ENCODE data around the gene RASGRF1. TPM values are rescaled to one million over a fixed set of nuclear protein-coding genes. Genes with fewer than 3 reads are reported as not detected.

The RASGRF1 gene
- total RNA-seq, 1 experiment from 2014 or later: 1.1 TPM

DNA sequence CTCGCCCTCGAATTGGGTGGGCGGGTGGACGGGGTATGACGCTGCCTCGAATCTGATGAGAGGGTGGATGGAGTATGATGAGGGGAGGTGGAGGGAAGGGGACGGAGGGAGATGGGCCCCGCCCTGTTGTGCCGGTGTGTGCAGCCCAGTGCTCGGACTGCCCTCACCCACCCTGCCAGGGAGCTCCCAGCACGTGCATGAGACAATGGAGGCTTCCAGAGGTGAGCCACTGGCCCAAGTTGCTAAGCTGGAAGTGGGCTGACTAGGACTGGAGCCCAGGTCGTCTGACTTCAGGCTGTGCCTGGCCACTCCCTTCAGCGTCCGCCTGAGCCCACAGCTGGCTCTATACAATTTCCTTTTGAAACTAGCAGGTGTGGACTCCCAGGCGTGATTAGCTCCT lies 98.7 kb downstream of the RASGRF1 start:
- no peak overlapping the region for H3K27ac ChIP-seq
- DNase-seq: peak in 1 of 2 experiments; percentile 42
- H3K27me3 ChIP-seq: no peaks in the 10 kb centered on the region
- peaks cover 28% of the 10 kb centered on the region for H3K4me1 ChIP-seq
- no peaks in the 10 kb centered on the region for H3K36me3 ChIP-seq
- H3K4me3 ChIP-seq: no peak overlapping the region
- no peaks in the 10 kb centered on the region for H3K9me3 ChIP-seq (replicated peaks)

DNA sequence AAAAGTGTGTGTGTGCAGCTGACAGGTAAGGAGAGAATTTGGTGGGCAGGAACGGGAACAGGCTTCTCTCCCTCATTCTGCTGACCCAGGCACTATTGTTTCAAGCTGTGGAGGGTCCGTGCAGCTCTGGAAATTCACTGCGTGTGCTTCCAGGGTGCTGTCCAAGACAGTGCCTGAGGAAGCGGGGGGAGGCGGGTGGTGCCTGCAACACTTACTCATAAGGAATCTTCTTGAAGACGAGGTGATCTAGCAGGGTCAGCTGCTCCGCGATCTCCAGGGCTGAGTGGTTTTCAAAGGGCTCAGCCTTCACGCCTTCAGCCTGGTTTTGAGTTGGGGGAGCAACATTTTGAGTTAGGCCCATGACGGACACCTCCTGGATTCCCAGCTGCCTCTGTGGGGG lies 99.1 kb downstream of the RASGRF1 start:
- Histone ChIP-seq H3K9me3 (replicated peaks) (no peaks in the 10 kb centered on the region), H3K27ac (no peak overlapping the region), H3K4me3 (no peak overlapping the region), H3K36me3 (no peaks in the 10 kb centered on the region), H3K27me3 (no peaks in the 10 kb centered on the region), H3K4me1 (peaks cover 28% of the 10 kb centered on the region)
- no peak for DNase-seq

DNA sequence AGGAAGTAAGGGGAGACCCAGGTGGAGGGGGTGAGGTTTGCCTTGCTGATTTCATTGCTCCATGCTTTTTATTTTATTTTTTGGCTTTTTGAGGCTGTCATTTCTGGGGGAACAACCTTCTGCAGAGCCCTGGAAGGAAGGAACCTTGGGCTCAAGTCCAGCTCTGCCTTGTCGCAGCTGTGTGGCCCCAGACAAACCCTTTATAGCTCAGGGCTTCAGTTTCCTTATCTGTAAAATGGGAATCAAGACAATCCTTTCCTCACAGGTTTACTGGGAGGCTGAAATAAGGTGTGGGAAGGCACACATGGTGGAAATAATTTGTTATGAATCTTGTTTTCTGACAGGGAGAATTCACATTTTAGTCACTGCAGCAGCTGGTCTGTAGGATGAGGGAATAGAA lies 100.3 kb downstream of the RASGRF1 start:
- no peak overlapping the region for H3K4me3 ChIP-seq
- DNase-seq: no peak
- H3K36me3 ChIP-seq: no peaks in the 10 kb centered on the region
- H3K27ac ChIP-seq: no peak overlapping the region
- H3K9me3 ChIP-seq (replicated peaks): no peaks in the 10 kb centered on the region
- H3K27me3 ChIP-seq: no peaks in the 10 kb centered on the region
- H3K4me1 ChIP-seq: peaks cover 28% of the 10 kb centered on the region

DNA sequence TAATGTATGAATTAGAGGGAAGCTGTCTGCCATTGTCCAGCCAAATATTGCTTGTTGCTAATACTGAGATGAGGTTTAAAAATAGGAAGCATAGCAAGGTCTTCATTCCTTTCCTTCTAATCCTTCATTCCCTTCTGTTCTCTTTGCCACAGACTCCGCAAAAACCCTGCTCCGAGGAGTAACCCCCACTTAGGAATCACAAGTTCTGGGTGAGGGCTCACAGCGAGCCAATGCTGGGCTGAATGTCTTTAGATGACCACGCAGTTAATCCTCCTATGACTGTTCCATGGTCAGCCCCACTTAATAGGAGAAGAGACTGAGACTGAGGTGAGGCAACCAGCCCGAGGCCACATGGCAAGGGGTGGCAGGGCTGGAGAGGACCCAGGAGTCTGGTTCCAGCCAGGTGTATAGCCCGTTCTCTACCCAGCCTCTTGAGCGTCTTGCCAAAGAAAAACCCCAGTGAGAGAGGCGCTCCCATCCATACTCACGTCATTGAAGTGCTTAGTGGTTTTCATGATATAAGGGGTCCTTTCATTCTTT lies 100.8 kb downstream of the RASGRF1 start:
- H3K4me1 ChIP-seq: peaks cover 28% of the 10 kb centered on the region
- H3K27me3 ChIP-seq: no peaks in the 10 kb centered on the region
- no peak for DNase-seq
- H3K9me3 ChIP-seq (replicated peaks): no peaks in the 10 kb centered on the region
- H3K4me3 ChIP-seq: no peak overlapping the region
- no peak overlapping the region for H3K27ac ChIP-seq
- H3K36me3 ChIP-seq: no peaks in the 10 kb centered on the region

DNA sequence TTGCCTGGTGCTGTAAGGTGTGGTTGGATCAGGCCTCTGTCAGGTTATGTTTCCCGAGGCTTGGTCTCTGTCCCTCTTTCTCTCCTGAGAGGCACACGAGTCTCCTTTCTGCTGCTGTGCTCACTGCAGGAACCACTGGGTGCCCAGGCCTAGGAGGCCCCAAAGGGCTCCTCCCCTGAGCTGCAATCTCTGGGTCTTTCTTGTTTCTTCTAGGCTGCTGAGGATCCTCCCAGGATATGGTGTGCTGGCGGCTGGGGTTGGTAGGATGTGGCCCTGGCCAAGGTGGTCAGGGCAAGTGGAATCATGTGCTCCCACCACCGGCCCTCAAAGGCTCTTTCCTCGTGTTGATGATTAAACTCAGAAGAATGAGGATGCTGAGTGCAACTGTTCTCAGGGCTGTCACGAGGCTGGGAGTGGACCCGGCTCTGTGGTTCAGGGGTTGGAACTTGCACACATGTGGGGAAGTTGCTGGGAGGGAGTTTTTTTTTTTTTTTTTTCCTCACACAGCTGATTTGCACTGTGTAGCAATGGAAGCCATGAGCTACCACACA lies 102.1 kb downstream of the RASGRF1 start:
- Histone ChIP-seq H3K4me1 (peaks cover 28% of the 10 kb centered on the region), H3K36me3 (no peaks in the 10 kb centered on the region), H3K27ac (peak overlapping the region; percentile 43), H3K4me3 (no peak overlapping the region), H3K27me3 (no peaks in the 10 kb centered on the region), H3K9me3 (replicated peaks) (no peaks in the 10 kb centered on the region)
- peak; percentile 71 to 77 for DNase-seq

DNA sequence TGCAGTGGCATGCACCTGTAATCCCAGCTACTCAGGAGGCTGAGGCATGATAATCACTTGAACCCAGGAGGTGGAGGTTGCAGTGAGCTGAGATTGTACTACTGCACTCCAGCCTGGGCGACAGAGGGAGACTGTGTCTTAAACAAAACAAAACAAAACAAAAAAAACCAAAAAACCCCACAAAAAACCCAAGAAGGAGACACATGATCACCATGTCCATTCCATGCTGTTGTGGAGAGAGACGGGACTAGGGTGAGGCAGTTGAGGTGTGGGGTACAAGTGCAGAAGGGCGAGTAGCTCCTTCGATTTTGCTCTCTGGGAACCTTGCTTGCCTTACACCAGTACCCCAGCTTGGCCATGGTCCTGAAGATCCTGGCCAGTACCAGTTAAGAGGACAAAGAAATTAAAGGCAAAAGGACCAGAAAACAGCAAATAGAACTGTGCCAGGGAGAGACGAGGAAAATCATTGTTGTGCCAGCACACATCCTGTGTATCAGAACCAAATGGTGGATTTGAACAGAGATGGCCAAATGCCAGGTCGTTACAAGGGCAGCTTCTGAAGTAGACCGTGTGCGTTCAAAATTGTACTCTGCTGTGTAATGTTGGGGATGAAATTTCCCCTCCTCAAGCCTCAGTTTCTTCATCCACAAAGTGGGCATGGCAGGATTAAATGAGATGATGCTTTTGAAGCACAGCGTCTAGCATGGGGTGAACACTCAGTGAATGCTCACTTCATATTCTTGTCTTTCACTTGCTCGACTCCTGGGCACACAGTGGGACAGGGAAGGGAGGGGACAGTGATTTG lies 102.8 kb downstream of the RASGRF1 start:
- no peaks in the 10 kb centered on the region for H3K27me3 ChIP-seq
- no peak overlapping the region for H3K4me3 ChIP-seq
- peaks cover 28% of the 10 kb centered on the region for H3K4me1 ChIP-seq
- H3K9me3 ChIP-seq (replicated peaks): no peaks in the 10 kb centered on the region
- H3K36me3 ChIP-seq: no peaks in the 10 kb centered on the region
- no peak for DNase-seq
- peak overlapping the region; percentile 43 for H3K27ac ChIP-seq

DNA sequence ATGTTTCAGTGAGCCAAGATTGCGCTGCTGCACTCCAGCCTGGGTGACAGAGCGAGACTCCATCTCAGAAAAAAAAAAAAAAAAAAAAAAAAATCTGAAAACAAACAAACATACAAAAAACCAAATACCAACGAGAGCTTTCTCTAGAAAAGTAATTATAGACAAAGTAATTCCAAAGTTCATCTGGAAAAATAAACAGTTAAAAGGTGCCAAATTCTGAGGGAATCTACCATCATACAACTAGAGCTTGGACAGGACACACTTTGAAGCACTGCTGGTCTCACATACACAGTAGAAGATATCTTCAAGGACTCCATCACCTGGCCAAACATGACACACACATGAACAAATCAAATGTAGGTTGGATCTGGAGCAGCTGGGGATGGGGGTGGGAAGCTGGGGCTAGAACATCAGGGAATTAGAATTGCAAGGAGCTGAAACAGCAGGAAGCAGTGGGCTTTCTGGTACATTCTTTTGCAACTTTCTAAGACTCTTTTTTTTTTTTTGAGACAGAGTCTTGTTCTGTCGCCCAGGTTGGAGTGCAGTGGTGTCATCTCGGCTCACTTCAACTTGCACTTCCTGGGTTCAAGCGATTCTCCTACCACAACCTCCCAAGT lies 104.6 kb downstream of the RASGRF1 start:
- H3K9me3 ChIP-seq (replicated peaks): no peaks in the 10 kb centered on the region
- no peaks in the 10 kb centered on the region for H3K36me3 ChIP-seq
- no peak overlapping the region for H3K4me3 ChIP-seq
- no peak overlapping the region for H3K27ac ChIP-seq
- H3K27me3 ChIP-seq: no peaks in the 10 kb centered on the region
- H3K4me1 ChIP-seq: peaks cover 29% of the 10 kb centered on the region
- no peak for DNase-seq

DNA sequence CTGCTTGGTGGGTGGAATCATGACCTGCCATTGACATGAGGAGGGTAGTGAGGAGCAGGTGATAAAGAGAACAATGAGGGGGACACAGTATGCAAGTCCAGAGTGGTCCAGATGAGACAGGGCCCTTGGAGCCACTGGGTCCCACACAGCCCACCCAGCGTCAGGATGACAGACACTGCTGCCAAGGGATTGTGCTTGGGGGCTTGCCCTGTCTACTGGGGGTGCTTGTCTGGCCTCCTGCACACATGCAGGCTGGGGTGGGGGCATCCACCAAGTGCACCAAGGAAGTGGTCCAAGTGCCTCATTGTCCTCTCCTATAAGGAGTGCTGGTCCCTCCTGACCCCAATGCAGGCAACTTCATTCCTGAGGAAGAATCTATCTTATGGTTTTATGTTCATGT lies 106.5 kb downstream of the RASGRF1 start:
- H3K27ac ChIP-seq: no peak overlapping the region
- DNase-seq: no peak
- no peaks in the 10 kb centered on the region for H3K9me3 ChIP-seq (replicated peaks)
- peaks cover 18% of the 10 kb centered on the region for H3K4me1 ChIP-seq
- H3K36me3 ChIP-seq: no peaks in the 10 kb centered on the region
- no peak overlapping the region for H3K4me3 ChIP-seq
- H3K27me3 ChIP-seq: no peaks in the 10 kb centered on the region

DNA sequence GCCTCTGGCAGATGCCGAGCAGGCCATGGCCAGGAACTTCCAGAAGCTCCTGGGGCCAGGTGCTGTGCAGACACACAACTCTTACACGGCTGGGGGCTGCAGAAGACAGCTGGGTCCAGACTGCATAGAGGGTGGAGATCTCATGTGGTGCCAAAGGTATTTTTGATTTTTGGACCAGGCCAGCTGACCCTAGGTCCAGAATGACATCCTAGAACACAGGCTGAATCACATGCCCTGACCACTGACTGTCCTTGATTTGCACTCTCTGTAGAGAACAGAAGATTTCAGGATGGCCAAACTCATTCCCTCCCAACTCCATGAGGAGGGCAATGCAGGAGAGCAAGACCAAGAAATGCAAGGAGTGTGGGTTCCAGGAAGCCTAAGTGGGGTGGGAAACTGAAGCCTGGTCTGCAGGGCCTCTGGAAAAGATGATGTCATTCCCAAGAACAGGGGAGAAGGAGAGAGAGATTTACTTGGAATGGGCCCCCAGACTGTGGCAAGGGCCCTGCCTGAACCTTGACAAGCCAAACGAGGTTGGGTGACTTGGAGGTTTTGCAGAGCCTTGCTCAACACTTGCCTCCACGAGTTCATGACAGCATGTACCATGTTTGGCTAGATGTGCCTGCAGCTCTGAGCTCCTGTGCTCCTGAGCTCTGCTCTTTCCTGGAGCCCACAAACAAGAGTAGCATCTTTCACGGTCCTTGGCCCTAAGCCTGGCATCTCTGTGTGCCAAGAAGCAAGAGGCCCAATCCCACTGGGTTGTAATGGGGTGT lies 107.2 kb downstream of the RASGRF1 start:
- no peaks in the 10 kb centered on the region for H3K36me3 ChIP-seq
- H3K9me3 ChIP-seq (replicated peaks): no peaks in the 10 kb centered on the region
- H3K4me3 ChIP-seq: no peak overlapping the region
- H3K27me3 ChIP-seq: no peaks in the 10 kb centered on the region
- peaks cover 13% of the 10 kb centered on the region for H3K4me1 ChIP-seq
- DNase-seq: no peak
- no peak overlapping the region for H3K27ac ChIP-seq

DNA sequence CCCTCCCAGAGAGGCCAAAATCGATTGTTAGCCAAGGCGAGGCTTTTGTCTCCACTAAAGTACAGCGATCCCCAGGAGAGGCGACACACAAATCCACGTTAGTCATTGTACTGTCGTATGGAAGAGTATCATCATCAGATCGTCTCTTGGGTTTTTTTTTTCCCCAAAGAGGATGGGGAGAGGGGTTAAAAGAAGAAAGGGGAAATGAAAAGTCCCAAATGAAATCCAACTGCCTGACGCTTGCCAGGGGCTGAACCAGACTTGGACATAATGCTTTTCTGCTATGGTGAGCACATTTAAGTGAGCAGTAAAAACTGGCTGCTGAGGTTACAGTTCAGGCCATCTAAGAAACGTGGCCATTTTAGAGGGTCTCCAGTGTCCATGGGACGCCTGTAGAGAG lies 107.8 kb downstream of the RASGRF1 start:
- peaks cover 9% of the 10 kb centered on the region for H3K4me1 ChIP-seq
- H3K36me3 ChIP-seq: no peaks in the 10 kb centered on the region
- no peak overlapping the region for H3K27ac ChIP-seq
- H3K9me3 ChIP-seq (replicated peaks): no peaks in the 10 kb centered on the region
- DNase-seq: no peak
- no peaks in the 10 kb centered on the region for H3K27me3 ChIP-seq
- H3K4me3 ChIP-seq: no peak overlapping the region

DNA sequence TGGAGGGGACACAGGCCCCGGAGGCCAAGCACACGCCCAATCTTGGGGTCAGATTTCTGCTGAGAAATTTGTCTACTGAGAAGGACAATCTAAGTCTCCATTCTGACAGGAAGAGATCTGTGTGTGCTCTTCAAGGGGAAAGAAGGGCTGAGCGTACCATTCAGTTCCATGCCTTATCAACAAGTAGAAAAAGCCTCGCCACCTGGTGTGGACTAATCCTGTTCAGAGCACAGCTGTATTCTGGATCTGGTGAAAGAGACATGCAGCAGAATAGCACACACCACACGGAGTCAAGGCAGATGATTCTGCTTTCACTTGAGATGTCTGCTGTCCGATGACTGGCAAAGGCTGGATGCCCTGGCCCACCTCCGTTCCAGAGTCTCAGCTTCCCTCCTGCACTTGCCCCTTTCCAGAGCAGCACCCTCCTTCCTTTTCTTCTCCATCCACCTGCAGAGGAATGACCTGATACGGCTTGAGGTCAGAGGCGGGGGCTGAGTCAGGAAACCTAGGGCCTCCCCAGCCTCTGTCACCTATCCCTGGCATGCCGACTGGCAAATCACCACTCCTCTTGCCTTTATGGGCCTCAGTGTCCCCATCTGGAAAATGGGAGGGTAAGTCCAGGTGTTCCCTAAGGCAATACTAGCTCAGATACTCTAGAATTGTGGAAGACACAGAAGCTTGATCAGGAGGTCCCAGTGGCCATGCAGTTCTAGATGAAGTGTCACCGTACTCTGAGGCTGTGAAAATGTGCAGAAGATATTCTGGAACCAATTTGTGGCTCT lies 108.9 kb downstream of the RASGRF1 start:
- no peak overlapping the region for H3K27ac ChIP-seq
- no peak overlapping the region for H3K4me3 ChIP-seq
- H3K27me3 ChIP-seq: no peaks in the 10 kb centered on the region
- no peaks in the 10 kb centered on the region for H3K9me3 ChIP-seq (replicated peaks)
- H3K36me3 ChIP-seq: no peaks in the 10 kb centered on the region
- peaks cover 9% of the 10 kb centered on the region for H3K4me1 ChIP-seq
- peak in 1 of 2 experiments; percentile 53 for DNase-seq

DNA sequence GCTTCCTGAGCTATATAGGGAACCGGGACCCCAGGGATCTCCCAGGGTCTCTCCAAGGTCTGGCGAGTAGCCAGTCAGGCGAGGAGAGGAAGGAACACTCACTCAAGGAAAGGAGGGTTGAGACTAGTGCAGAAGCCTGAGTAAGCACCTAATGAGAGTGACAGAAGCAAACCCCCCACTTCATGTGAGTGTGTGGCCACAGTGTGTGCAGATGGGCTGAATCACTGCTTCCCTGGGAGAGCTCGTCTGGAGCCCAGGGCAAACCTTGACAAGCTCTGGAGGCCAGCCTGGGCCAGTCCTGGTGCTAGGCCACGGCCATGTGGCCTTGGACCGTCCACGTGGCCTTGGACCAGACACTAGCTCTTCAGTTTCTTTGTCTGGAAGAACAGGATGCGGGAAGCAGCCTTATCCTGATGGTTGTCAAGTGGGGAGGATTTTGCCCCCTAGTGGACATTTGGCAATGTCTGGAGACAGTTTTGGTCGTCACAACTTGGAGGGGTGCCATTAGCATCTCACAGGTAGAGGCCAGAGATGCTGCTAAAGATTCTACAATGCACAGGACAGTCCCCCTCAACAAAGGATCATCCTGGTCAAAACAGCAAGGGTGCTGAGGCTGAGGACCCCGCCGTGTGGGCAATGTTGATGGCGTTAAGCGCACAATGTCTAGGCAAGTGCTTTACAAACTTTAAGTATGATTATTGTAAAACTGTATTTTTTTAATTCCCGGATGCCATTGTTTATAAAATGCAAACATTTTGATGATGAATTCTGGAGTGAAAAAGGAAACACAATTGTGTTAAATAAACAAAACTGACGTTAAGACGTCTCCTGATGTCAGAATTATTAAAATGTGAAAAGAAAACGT lies 110.9 kb downstream of the RASGRF1 start:
- Histone ChIP-seq H3K9me3 (replicated peaks) (no peaks in the 10 kb centered on the region), H3K36me3 (no peaks in the 10 kb centered on the region), H3K4me3 (no peak overlapping the region), H3K27ac (no peak overlapping the region), H3K27me3 (no peaks in the 10 kb centered on the region; the same call in 1 of the 2 replicates), H3K4me1 (peaks cover 9% of the 10 kb centered on the region)
- peak; percentile 64 to 78 for DNase-seq

DNA sequence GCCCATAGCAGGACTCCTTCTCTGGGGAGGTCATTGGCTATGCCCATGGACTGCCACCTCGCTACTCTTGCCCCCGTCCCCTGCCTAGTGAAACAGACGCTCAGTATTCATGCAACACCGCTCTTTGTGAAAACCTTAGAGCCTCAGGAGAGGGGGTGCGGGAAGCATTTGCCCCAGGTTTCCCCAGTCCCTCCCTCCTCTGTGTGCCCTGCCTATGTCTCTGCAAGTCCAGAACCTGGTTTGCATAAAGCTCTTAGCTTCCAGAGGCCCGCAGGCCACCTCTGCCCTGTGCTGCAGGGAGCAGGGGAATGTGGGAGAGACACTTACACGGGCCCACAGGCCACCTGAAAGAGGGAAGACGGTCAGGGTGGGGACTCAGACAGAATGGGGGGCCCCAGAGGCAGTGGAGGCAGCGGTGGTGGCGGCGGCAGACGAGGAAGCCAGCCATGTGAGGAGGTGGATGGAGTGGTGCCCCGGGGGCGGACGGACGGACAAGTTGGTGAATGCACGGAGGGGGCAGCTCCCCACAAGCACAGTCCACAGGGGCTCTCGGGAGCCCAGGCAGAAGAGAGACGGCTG lies 111.9 kb downstream of the RASGRF1 start:
- no peaks in the 10 kb centered on the region for H3K9me3 ChIP-seq (replicated peaks)
- H3K4me1 ChIP-seq: peaks cover 14% of the 10 kb centered on the region
- no peaks in the 10 kb centered on the region for H3K36me3 ChIP-seq
- no peak for DNase-seq
- no peak overlapping the region for H3K27ac ChIP-seq
- no peaks in the 10 kb centered on the region; the same call in 1 of the 2 replicates for H3K27me3 ChIP-seq
- no peak overlapping the region for H3K4me3 ChIP-seq

All from SJCRH30 (cell line).